ENCODE measurements around the gene PDGFB.

DNA sequence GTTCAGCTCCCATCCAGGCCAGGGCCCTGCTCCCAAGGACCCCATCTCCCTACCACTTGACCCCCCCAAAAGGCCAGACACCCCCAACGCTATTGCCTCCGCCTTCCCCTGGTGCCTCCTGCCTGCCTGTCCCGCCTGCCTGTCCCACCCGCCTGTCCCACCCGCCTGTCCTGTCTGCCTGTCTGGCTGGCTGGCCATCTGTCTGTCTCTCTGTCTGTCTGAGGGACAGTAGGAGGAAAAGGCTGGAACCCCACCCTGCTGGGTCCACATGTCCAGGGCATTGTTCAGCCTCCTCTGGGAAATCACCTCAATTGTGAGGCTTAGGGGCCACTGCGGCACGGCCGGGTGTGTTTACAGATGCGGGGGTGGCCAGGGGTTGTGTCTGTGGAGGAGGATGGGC lies 67.0 kb downstream of the PDGFB start:
- TF ChIP-seq, protein P1, sequence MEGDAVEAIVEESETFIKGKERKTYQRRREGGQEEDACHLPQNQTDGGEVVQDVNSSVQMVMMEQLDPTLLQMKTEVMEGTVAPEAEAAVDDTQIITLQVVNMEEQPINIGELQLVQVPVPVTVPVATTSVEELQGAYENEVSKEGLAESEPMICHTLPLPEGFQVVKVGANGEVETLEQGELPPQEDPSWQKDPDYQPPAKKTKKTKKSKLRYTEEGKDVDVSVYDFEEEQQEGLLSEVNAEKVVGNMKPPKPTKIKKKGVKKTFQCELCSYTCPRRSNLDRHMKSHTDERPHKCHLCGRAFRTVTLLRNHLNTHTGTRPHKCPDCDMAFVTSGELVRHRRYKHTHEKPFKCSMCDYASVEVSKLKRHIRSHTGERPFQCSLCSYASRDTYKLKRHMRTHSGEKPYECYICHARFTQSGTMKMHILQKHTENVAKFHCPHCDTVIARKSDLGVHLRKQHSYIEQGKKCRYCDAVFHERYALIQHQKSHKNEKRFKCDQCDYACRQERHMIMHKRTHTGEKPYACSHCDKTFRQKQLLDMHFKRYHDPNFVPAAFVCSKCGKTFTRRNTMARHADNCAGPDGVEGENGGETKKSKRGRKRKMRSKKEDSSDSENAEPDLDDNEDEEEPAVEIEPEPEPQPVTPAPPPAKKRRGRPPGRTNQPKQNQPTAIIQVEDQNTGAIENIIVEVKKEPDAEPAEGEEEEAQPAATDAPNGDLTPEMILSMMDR (IDR thresholded peaks at IDR 0.05; ENCODE audit: low read length), result no peak
- no peak for TF ChIP-seq EZH2 (IDR thresholded peaks at IDR 0.05; ENCODE audit: borderline replicate concordance, low read length)
